ENCODE results near the gene LRRC42. TPM values are rescaled to one million over a fixed set of nuclear protein-coding genes. Genes with fewer than 3 reads are reported as not detected.

LRRC42 gene
- total and polyA plus RNA-seq, 4 donors, result 9.8 to 14.8 (median 10.9) TPM

GRCh38 chr1:53899708-53900107 lies 46.4 kb upstream of the LRRC42 start:
- Histone ChIP-seq H3K27me3 (ENCODE audit: control insufficient read depth in 4 of 4, insufficient read depth in 4 of 4, low read length in 3 of 4) (no peaks in the 10 kb centered on the region), H3K27ac (ENCODE audit: low read depth in 1 of 2, low read length in 2 of 2) (peak overlapping the region; percentile 69 to 85), H3K36me3 (ENCODE audit: control insufficient read depth in 4 of 4, insufficient read depth in 3 of 4, low read depth in 1 of 4, low read length in 3 of 4) (no peaks in the 10 kb centered on the region), H3K4me3 (ENCODE audit: low read depth in 1 of 3, low read length in 3 of 3) (peak overlapping the region in 1 of 3 donors; percentile 1), H3K4me1 (ENCODE audit: control insufficient read depth in 4 of 4, insufficient read depth in 4 of 4, low read length in 3 of 4) (peaks cover 12 to 67% (median 42%) of the 10 kb centered on the region in 4 donors), H3K9me3 (ENCODE audit: control insufficient read depth in 4 of 4, low read length in 3 of 4) (no peaks in the 10 kb centered on the region), H3K9ac (ENCODE audit: low read depth in 1 of 2, low read length in 2 of 2) (peak overlapping the region in 1 of 2 donors; percentile 52)
- TF ChIP-seq YY1 (IDR thresholded peaks at IDR 0.05), result no peak
- peak in 1 of 2 donors; percentile 5 for TF ChIP-seq JUND (IDR thresholded peaks at IDR 0.05)
- TF ChIP-seq TAF1 (conservative IDR thresholded peaks at IDR 0.05), result no peak
- TF ChIP-seq FOXA2 (IDR thresholded peaks at IDR 0.05), result no peak
- TF ChIP-seq RXRA (IDR thresholded peaks at IDR 0.05), result peak; percentile 38 to 74
- TF ChIP-seq GABPA (IDR thresholded peaks at IDR 0.05 in 1 of 2, conservative IDR thresholded peaks at IDR 0.05 in 1 of 2), result no peak
- DNase-seq (ENCODE audit: low spot score), result no peak
- 41% methylated on average over 3 of the region's 3 CpGs for WGBS

- H3K36me3 ChIP-seq (ENCODE audit: control insufficient read depth in 4 of 4, insufficient read depth in 3 of 4, low read depth in 1 of 4, low read length in 3 of 4), result peaks cover 0 to 18% (median 8%) of the 10 kb centered on the region in 4 donors
- no peak overlapping the region for H3K4me3 ChIP-seq (ENCODE audit: low read depth in 1 of 3, low read length in 3 of 3)
- no peak for DNase-seq (ENCODE audit: low spot score)
- 80% methylated on average over 7 of the region's 7 CpGs for WGBS
- H3K9me3 ChIP-seq (ENCODE audit: control insufficient read depth in 4 of 4, low read length in 3 of 4), result no peaks in the 10 kb centered on the region
- peaks cover 12 to 47% (median 28%) of the 10 kb centered on the region in 4 donors for H3K4me1 ChIP-seq (ENCODE audit: control insufficient read depth in 4 of 4, insufficient read depth in 4 of 4, low read length in 3 of 4)
- H3K27ac ChIP-seq (ENCODE audit: low read depth in 1 of 2, low read length in 2 of 2), result no peak overlapping the region
- no peaks in the 10 kb centered on the region for H3K27me3 ChIP-seq (ENCODE audit: control insufficient read depth in 4 of 4, insufficient read depth in 4 of 4, low read length in 3 of 4)
- TF ChIP-seq GABPA (IDR thresholded peaks at IDR 0.05 in 1 of 2, conservative IDR thresholded peaks at IDR 0.05 in 1 of 2) (no peak), EGR1 (IDR thresholded peaks at IDR 0.05; ENCODE audit: low read depth in 2 of 2) (no peak), NR2F2 (IDR thresholded peaks at IDR 0.05) (no peak), HNF4G (IDR thresholded peaks at IDR 0.05) (no peak), CTCF (IDR thresholded peaks at IDR 0.05; ENCODE audit: low read depth, low read length, missing input control) (no peak), RAD21 (IDR thresholded peaks at IDR 0.05) (no peak), JUND (IDR thresholded peaks at IDR 0.05) (no peak), RXRA (IDR thresholded peaks at IDR 0.05) (no peak), TAF1 (conservative IDR thresholded peaks at IDR 0.05) (no peak), MAX (IDR thresholded peaks at IDR 0.05) (no peak), FOXA1 (IDR thresholded peaks at IDR 0.05) (no peak), FOXA2 (IDR thresholded peaks at IDR 0.05) (no peak), ATF3 (IDR thresholded peaks at IDR 0.05) (no peak), ZBTB33 (IDR thresholded peaks at IDR 0.05) (no peak), REST (IDR thresholded peaks at IDR 0.05) (no peak), YY1 (IDR thresholded peaks at IDR 0.05) (no peak), HNF4A (conservative IDR thresholded peaks at IDR 0.05) (no peak), SP1 (IDR thresholded peaks at IDR 0.05) (no peak)
- no peak overlapping the region for H3K9ac ChIP-seq (ENCODE audit: low read depth in 1 of 2, low read length in 2 of 2)
These were observed 43.7 kb upstream of the LRRC42 start for GRCh38 chr1:53902235-53903138.
